HCT116 (cell line): ENCODE results near the gene AHRR. TPM values are rescaled to one million over a fixed set of nuclear protein-coding genes. Genes with fewer than 3 reads are reported as not detected.

Experiments
- ATAC-seq: fragments of 200-7000 bp; cut with Tn5 transposase; 2 replicates; pipeline ENCODE4 v1.9.1; 2020; ENCODE audit warnings: mild to moderate bottlenecking, moderate library complexity
- BruUV-seq: library from RNA; stranded (reverse); fragments of 400-500 nt; replicated peaks from 2 replicates; lab custom pipeline; 2021; lab: Mats Ljungman, UMichigan
- CTCF ChIA-PET: fragments of 300-600 bp; sonication (Branson Sonifier 250); formaldehyde crosslinking; loops from one replicate; lab custom pipeline; 2021; ENCODE audit warnings: antibody characterized with exemption; lab: Charles Lee
- POLR2A ChIA-PET: fragments of 300-600, 350-600 bp; sonication (Branson Sonifier 250); formaldehyde crosslinking; loops from one replicate; lab custom pipeline; 2021; ENCODE audit warnings: antibody characterized with exemption; lab: Charles Lee
- RAD21 ChIA-PET, 2 experiments: fragments of 300-600 bp; sonication (Branson Sonifier 250); formaldehyde crosslinking; loops; one replicate each; lab custom pipeline; 2023; ENCODE audit warnings: low total read pairs in 2 of 2; ENCODE audit not compliant: uncharacterized antibody in 2 of 2, unreplicated experiment in 2 of 2, low non-redundant PET in 1 of 2; lab: Charles Lee
- DNase-seq: peaks from one replicate; pipeline ENCODE4 v3.0.0-alpha.2; 2010; ENCODE audit warnings: low read depth, low spot score
- H2AFZ ChIP-seq: fragments of 200-600 bp; shearing (Covaris generic), sonication (generic); 2 replicates; pipeline ENCODE4 v1.6.1; 2017; ENCODE audit warnings: low read depth, mixed run types, mixed read lengths, antibody characterized with exemption, low read length; ENCODE audit not compliant: poor library complexity, severe bottlenecking
- H3K27ac ChIP-seq: 2 replicates; pipeline ENCODE4 v1.5.1; 2012; ENCODE audit warnings: low read depth, low read length
- H3K27me3 ChIP-seq: fragments of 200-600 bp; sonication (generic); 2 replicates; pipeline ENCODE4 v1.6.1; 2016; ENCODE audit warnings: mixed run types, low read length, mixed read lengths; ENCODE audit not compliant: insufficient read depth
- H3K36me3 ChIP-seq, 2 experiments: fragments of 200-500 bp in 1 of 2; fragments of 200-600 bp in 1 of 2; sonication (Bioruptor generic) in 1 of 2; sonication (generic) in 1 of 2; 2 replicates each; pipeline versions ENCODE4 v1.5.1 to v1.6.1; 2014 to 2016; ENCODE audit warnings: low read length in 2 of 2, inconsistent platforms in 1 of 2, mixed read lengths in 1 of 2, mixed run types in 1 of 2; ENCODE audit not compliant: insufficient read depth in 2 of 2, control insufficient read depth in 1 of 2
- H3K4me1 ChIP-seq, 2 experiments: fragments of 200-600 bp in 1 of 2; sonication (generic) in 1 of 2; 2 replicates each; pipeline versions ENCODE4 v1.5.1 to v1.6.1; 2012 to 2017; ENCODE audit warnings: low read length in 2 of 2, inconsistent platforms in 1 of 2, mild to moderate bottlenecking in 1 of 2, mixed read lengths in 1 of 2, mixed run types in 1 of 2, moderate library complexity in 1 of 2; ENCODE audit not compliant: insufficient read depth in 2 of 2, control insufficient read depth in 1 of 2
- H3K4me2 ChIP-seq: fragments of 200-600 bp; sonication (generic); 2 replicates; pipeline ENCODE4 v1.6.1; 2017; ENCODE audit warnings: mixed run types, low read length, mixed read lengths
- H3K4me3 ChIP-seq, 2 experiments: fragments of 200-600 bp in 1 of 2; sonication (generic) in 1 of 2; replicated peaks in 1 of 2; 2 replicates each; pipeline ENCODE4 v1.5.1; 2011 to 2016; ENCODE audit warnings: low read length in 2 of 2, control low read depth in 1 of 2, low read depth in 1 of 2, mild to moderate bottlenecking in 1 of 2, mixed read lengths in 1 of 2, mixed run types in 1 of 2
- H3K79me2 ChIP-seq: fragments of 200-600 bp; sonication (generic); 2 replicates; pipeline ENCODE4 v1.6.1; 2017; ENCODE audit warnings: mild to moderate bottlenecking, mixed run types, low read length, moderate library complexity, mixed read lengths; ENCODE audit not compliant: insufficient read depth
- H3K9ac ChIP-seq: fragments of 200-600 bp; sonication (generic); 2 replicates; pipeline ENCODE4 v1.6.1; 2016; ENCODE audit warnings: low read length, mixed read lengths
- H3K9me2 ChIP-seq: fragments of 200-600 bp; sonication (generic), shearing (Covaris generic); 2 replicates; pipeline ENCODE4 v1.6.1; 2017; ENCODE audit warnings: mixed run types, mild to moderate bottlenecking, moderate library complexity; ENCODE audit not compliant: insufficient read depth
- H3K9me3 ChIP-seq, 2 experiments: fragments of 200-500 bp in 1 of 2; fragments of 200-600 bp in 1 of 2; sonication (Bioruptor generic) in 1 of 2; sonication (generic) in 1 of 2; 2 replicates each; pipeline ENCODE4 v1.6.1; 2014 to 2017; ENCODE audit warnings: low read length in 2 of 2, mixed read lengths in 2 of 2, inconsistent platforms in 1 of 2, low read depth in 1 of 2, mild to moderate bottlenecking in 1 of 2, mixed run types in 1 of 2, moderate library complexity in 1 of 2; ENCODE audit not compliant: control insufficient read depth in 1 of 2, insufficient read depth in 1 of 2
- H4K20me1 ChIP-seq: fragments of 200-600 bp; sonication (generic), shearing (Covaris generic); 2 replicates; pipeline ENCODE4 v1.6.1; 2017; ENCODE audit warnings: mixed run types, mild to moderate bottlenecking, moderate library complexity; ENCODE audit not compliant: insufficient read depth
- CTCF ChIP-seq, 3 experiments: fragments of 200-600 bp in 1 of 3; sonication (generic) in 1 of 3; IDR thresholded peaks in 2 of 3; conservative IDR thresholded peaks in 1 of 3; 2 replicates each; pipeline ENCODE4 v1.5.1; 2012 to 2017; ENCODE audit warnings: low read depth in 2 of 3, low read length in 2 of 3, antibody characterized with exemption in 1 of 3, borderline replicate concordance in 1 of 3, control low read depth in 1 of 3, mild to moderate bottlenecking in 1 of 3, mixed read lengths in 1 of 3, mixed run types in 1 of 3, moderate library complexity in 1 of 3; ENCODE audit not compliant: insufficient read depth in 1 of 3
- JUND ChIP-seq: IDR thresholded peaks from 2 replicates; pipeline ENCODE4 v1.6.1; 2012
- POLR2A ChIP-seq: IDR thresholded peaks from 2 replicates; pipeline ENCODE4 v1.7.0; 2011; ENCODE audit warnings: borderline replicate concordance; ENCODE audit not compliant: insufficient read depth, insufficient read length; ENCODE audit errors: extremely low read depth
- POLR2AphosphoS5 ChIP-seq: IDR thresholded peaks from 2 replicates; pipeline ENCODE4 v1.6.1; 2011; ENCODE audit warnings: mild to moderate bottlenecking, low read depth, low read length, moderate library complexity
- RAD21 ChIP-seq: IDR thresholded peaks from 2 replicates; pipeline ENCODE4 v1.6.1; 2012; ENCODE audit warnings: low read depth, mild to moderate bottlenecking
- SRF ChIP-seq: IDR thresholded peaks from 2 replicates; pipeline ENCODE4 v1.6.1; 2012; ENCODE audit warnings: low read depth
- intact Hi-C: fragments of 100-400 bp; cut with micrococcal nuclease; formaldehyde crosslinking; loops from 2 replicates; pipeline ENCODE4 v1.10.0; 2022
- total RNA-seq: library from RNA; stranded (reverse); gene quantifications from one replicate; pipeline ENCODE4 v1.2.1, GENCODE V29; 2021; ENCODE audit not compliant: unreplicated experiment

The AHRR gene
- total RNA-seq, 1 experiment from 2014 or later, result 12.7 TPM

- Histone ChIP-seq H3K9me3 (peaks cover 0 to 4% of the 10 kb centered on the region in 2 experiments; a peak in 1 of 4 replicates), H3K9ac (no peak overlapping the region), H3K27ac (no peak overlapping the region), H3K4me1 (peaks cover 0 to 10% of the 10 kb centered on the region in 2 experiments; a peak in 2 of 4 replicates), H3K79me2 (no peaks in the 10 kb centered on the region), H3K9me2 (no peaks in the 10 kb centered on the region), H3K36me3 (no peaks in the 10 kb centered on the region), H3K27me3 (no peaks in the 10 kb centered on the region), H3K4me3 (no peak overlapping the region), H4K20me1 (no peaks in the 10 kb centered on the region), H2AFZ (no peak overlapping the region), H3K4me2 (no peak overlapping the region)
- ChIA-PET POLR2A (no interaction called here), CTCF (no interaction called here), RAD21 (no interaction called here)
- ATAC-seq (no peak), DNase-seq (no peak)
- intact Hi-C loops, result no loop called here
- no peak for TF ChIP-seq JUND
- no peak for TF ChIP-seq POLR2A
- TF ChIP-seq RAD21, result no peak
- TF ChIP-seq POLR2AphosphoS5, result no peak
- no peak for TF ChIP-seq CTCF (IDR thresholded peaks at IDR 0.05 in 2 of 3, conservative IDR thresholded peaks at IDR 0.05 in 1 of 3; ENCODE audit: borderline replicate concordance in 1 of 3, insufficient read depth in 1 of 3, low read depth in 2 of 3, low read length in 2 of 3)
- no peak for TF ChIP-seq SRF
- BruUV-seq, result no TSS peak
Measured at GRCh38 chr5:385321-385720, 63.8 kb downstream of the AHRR start.
